Cortex of kidney (tissue), 1 donor: ENCODE measurements around the gene ISX.

Experiments used
- DNase-seq: peaks from one replicate; lab custom pipeline; 2025; lab: John Stamatoyannopoulos, UW

The ISX gene

GRCh38 chr22:35053060-35053835 lies 12.7 kb upstream of the ISX start:
- DNase-seq = no peak

GRCh38 chr22:35054064-35054463 lies 11.9 kb upstream of the ISX start:
- no peak for DNase-seq

DNA sequence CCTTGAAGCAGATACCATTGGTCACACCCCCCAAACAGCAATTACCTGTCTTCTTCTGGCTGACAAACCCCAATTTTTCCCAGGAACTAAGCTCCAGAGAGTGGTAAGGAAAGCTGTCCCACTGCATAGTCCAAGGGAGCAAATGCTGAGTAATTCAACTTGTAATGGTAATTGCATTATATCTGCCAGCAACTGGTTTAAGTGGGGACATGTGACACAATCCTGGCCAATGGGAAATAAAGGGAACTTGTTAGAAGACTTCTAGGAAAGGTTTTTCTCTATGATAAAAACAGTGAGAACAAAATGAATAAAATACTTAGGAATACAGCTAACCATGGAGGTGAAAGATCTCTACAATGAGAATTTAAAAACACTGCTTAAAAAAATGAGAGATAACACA lies 9.5 kb upstream of the ISX start:
- DNase-seq = no peak

GRCh38 chr22:35057155-35057554 lies 8.8 kb upstream of the ISX start:
- DNase-seq = no peak

- DNase-seq = no peak
These were observed 6.3 kb upstream of the ISX start for GRCh38 chr22:35059632-35060031.

DNA sequence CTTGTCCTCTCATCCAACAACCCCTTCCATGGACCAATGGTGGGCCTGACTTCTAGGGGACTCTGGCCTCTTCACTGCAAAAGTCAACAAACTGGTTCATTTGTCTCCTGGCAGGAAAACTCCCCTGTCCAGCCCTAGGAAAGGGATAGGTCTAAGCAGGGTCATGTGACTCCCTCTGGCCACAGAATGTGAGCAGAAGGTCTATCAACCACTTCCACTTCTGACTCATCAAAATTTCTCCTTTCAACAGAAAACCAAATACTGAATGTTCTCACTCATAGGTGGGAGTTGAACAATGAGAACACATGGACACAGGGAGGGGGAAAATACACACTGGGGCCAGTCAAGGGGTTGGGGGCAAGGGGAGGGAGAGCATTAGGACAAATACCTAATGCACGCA lies 1.3 kb upstream of the ISX start:
- no peak for DNase-seq

DNA sequence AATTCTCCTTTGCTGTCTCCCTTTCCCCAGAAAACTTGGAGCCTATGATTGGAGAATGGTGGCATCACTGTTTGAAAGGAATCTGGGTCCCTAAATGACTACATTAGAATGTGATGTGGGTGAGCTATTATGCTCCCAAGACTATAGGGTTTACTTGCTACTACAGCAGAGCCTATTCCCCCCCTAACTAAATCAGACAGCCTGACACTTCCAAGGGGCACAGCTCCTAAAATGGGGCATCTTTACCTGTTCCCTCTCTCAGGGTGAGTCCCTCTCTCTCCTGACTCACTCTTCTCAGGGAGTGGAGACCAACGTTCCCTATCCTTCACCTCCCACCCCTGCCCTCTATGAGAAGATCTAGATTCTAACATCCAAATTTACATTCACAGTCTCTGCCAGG lies 775 bp upstream of the ISX start:
- DNase-seq = no peak

DNA sequence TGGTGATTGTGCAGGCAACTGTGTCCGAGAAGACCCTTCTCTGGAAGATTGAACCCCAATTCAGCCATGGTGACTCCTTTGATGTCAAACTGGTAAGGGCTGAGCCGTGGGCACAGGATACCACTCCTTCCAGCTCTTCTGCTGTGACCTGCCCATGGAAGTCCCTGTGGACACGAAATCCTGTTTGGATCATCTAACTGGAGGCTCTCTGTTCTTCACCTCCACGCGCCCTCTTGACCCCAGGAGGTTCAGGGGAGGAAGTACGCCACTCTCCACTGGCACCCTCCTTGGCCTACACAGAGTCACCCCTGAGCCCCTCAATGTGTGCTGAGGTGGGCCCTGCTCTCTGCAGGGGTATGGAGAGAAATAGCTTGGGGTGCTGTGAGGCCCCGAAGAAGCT lies 810 bp downstream of the ISX start:
- DNase-seq = no peak

- no peak for DNase-seq
These were observed 3.6 kb downstream of the ISX start for GRCh38 chr22:35069541-35069940.

DNA sequence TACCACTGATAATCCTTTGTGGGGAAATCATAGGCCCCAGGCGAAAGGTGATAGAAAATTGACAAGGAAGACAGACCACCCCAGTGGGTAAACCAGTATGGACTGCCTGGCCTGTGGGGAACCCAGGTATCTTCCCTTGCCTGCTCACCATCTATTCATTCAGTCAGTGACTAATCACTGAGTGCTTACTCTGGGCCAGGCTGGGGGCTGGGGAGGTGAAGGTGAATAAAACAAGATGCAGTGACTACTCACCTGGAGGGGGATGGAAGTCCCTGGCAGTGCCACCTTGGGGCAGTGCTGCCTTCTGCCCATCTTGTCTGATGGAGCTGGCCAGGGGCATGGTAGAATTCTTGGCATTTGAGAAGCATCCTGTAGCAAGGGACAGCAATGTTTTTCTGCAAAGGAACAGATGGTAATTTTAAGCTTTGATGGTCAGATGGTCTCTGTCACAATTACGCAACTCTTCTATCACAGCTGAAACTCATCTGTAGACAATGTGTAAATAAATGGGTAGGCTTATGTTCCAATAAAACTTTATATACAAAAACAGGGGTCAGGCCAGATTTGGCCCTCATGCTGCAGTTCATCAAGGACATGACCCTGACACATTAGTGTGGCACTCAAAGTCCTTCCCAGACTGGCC lies 4.6 kb downstream of the ISX start:
- no peak for DNase-seq

DNA sequence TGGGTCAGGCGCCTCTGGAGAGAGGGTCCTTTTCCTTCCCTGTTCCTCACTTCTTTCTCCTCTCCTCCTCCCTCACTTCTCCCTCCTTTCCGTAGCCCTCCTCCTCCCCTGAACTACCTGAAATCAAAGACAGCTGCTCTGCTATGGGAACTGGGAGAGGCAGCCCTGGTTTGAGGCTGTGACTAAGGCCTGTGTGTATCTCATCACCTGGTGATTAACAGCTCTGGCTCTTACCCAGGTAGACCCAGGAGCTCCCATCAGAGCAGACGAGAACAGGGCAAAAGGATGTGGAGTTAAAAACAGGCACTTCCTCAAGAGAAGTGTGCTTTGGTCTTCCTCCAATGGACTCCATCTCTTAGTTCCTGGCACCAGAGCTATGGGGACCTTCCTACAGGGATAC lies 5.8 kb downstream of the ISX start:
- no peak for DNase-seq

DNA sequence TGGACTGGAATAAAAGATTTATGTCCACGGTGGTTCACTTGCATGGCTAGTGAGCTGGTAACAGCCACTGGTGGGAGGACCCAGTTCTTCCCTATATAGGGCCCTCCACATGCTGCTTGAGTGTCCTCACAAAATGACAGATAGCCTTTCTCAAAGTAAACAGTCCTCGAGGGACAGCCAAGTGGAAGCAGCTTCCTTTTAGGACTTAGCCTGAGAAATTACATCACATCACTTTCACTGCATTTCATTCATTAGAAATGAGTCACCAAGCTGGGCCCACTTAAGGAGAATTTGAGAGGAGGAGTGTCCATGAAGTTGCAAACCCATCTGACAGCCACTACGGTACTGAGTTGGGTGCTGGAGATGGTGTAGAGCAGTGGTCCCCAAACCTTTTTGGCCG lies 7.0 kb downstream of the ISX start:
- no peak for DNase-seq

GRCh38 chr22:35074583-35074982 lies 8.6 kb downstream of the ISX start:
- DNase-seq = no peak

DNA sequence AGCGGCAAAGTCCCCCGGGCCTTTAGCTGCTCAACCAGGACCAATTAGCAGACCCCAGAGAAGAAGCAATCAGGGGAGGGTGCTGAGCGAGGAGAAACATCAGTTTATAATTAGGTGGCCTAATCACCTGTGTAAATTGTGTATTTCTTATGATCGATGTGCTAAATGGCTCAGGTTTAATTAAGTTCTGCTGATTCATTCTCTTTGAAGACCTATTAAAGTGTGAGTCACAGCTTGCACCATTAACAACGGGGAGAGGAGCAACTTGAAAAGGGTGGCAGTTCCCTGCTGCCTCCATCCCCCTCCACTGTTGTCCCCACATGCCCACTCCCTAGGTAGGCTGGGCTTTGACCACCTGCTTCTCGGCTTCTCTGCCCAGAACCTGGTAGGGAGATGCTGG lies 10.7 kb downstream of the ISX start:
- no peak for DNase-seq

DNA sequence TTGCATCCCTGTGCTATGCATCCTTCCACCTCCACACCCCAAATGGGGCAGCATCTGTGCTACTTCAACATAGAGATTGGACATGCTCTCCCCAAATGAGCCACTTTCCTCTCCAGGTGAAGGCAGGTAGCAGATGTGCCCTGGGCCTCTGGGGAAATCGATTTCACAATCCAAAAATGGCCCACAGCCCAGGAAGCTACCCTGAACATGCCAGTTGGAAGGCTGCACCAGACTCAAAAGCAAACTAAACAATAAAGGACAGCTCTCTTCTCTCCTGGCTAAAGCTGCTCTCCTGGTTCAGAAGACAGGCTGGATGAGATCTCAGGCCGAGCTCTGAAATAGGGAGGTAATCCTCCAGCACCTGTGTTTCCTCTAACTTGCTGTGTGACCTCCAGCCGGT lies 19.7 kb downstream of the ISX start:
- DNase-seq = no peak

GRCh38 chr22:35089139-35089538 lies 23.2 kb downstream of the ISX start:
- no peak for DNase-seq

GRCh38 chr22:35092406-35092805 lies 26.4 kb downstream of the ISX start:
- no peak for DNase-seq

GRCh38 chr22:35098921-35099320 lies 33.0 kb downstream of the ISX start:
- DNase-seq = no peak

DNA sequence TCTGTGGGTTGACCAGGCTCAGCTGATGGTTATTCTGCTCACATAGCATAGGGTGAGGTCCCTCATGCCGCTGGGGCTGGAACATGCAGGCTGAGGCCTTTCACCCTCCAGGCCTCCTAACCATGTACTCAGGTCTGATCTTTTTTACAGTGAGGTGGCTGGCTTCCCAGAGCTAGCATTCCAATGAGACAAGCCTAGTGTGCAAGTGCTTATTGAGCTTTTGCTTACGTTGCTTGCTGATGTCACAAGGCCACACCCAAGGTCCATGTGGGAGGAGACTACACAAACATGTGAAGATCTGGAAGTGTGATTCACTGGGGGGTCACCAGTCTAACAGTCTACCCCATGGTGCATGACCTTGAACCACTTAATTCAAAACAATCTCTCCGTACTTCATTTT lies 33.9 kb downstream of the ISX start:
- no peak for DNase-seq

DNA sequence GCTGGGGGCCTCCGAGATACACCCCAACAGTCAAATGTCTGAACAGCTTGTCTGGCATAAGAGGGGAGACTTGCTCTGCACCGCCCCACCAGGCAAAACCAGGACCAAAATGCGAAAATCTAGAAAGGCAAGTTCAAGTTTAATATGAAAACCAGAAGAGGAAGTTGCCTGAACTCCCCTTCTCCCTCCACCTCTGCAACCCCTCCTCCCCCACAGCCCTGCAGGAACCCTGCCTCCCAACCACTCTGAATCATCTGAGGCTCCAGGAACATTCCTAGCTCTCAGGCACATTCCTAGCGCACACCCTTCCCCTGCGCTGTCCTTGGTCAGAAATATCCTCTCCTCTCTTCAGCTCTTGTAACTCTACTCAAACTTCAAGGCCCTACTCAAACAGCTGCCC lies 36.7 kb downstream of the ISX start:
- DNase-seq = no peak

DNA sequence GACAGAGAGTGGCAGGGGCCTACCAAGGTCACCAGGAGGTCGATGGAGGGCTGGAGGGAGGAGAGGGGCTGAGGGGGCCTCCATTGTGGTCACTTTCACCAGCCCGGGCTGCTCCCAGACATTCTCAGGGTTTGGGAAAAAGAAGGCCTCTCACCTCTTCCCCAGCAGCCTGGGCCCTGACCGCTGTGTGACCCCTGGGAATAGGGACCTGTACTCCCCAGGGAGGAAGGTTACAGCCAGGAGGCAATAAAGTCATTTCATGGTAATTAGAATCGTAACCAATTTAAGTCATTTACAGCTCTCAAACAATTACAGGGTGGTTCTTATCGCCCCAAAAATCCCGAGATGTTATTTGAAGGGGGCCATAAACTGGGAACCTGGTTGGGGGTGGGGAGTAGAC lies 37.8 kb downstream of the ISX start:
- no peak for DNase-seq

DNA sequence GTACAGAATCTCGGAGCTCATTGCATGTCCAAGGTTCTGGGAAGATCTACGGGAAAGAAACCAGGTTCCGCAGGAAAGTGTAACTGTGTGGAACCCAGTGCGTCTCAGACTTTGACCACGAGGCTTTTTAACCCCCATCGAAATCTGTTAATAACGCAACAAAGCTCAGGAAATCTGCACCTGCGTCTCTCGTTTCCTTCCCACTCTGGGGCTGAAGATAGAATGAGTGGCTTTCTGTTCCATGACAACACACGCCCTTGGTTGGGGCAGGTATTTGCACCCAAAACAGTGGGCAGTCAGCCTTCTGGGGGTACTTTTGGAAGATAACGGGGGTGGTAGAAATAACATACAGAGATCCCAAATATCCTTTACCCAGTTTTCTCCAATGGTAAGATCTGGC lies 38.5 kb downstream of the ISX start:
- no peak for DNase-seq

- DNase-seq = no peak
These were observed 43.7 kb downstream of the ISX start for GRCh38 chr22:35109616-35110015.

GRCh38 chr22:35111244-35111643 lies 45.3 kb downstream of the ISX start:
- DNase-seq = no peak
